IMR-90 (cell line): ENCODE measurements around the gene SLC19A2. TPM values are rescaled to one million over a fixed set of nuclear protein-coding genes. Genes with fewer than 3 reads are reported as not detected.

Source experiments
- ATAC-seq: fragments of 200-7000 bp; cut with Tn5 transposase; 2 replicates; pipeline ENCODE4 v1.9.1; 2020; ENCODE audit warnings: low read depth, mild to moderate bottlenecking, moderate library complexity
- BruUV-seq: library from RNA; stranded (reverse); fragments of 400-500 nt; replicated peaks from 2 replicates; lab custom pipeline; 2021; lab: Mats Ljungman, UMichigan
- CTCF ChIA-PET: fragments of 300-600 bp; formaldehyde crosslinking; extraction: SDS; loops from one replicate; lab custom pipeline; 2021; ENCODE audit warnings: antibody characterized with exemption; lab: Yijun Ruan, JAX
- POLR2A ChIA-PET: fragments of 300-600 bp; sonication (Branson Sonifier 250); formaldehyde crosslinking; loops from one replicate; lab custom pipeline; 2022; ENCODE audit warnings: antibody characterized with exemption; ENCODE audit not compliant: unreplicated experiment; lab: Charles Lee
- DNase-seq: peaks from one replicate; pipeline ENCODE4 v3.0.0; 2013
- H2AFZ ChIP-seq: replicated peaks from 2 replicates; pipeline ENCODE3; 2013; ENCODE audit warnings: low read length, mild to moderate bottlenecking; ENCODE audit not compliant: poor library complexity
- H2AK5ac ChIP-seq: 2 replicates; pipeline ENCODE4 v1.6.1; 2013; ENCODE audit warnings: low read depth, low read length, inconsistent platforms
- H2AK9ac ChIP-seq: replicated peaks from 2 replicates; pipeline ENCODE3; 2013; ENCODE audit warnings: mild to moderate bottlenecking, low read depth, low read length, moderate library complexity; ENCODE audit not compliant: poor library complexity
- H2BK120ac ChIP-seq: 2 replicates; pipeline ENCODE4 v1.6.1; 2013; ENCODE audit warnings: low read depth, low read length, inconsistent platforms
- H2BK15ac ChIP-seq: 3 replicates; pipeline ENCODE4 v1.6.1; 2013; ENCODE audit warnings: low read depth, low read length, inconsistent platforms
- H2BK20ac ChIP-seq: 2 replicates; pipeline ENCODE4 v1.6.1; 2013; ENCODE audit warnings: low read depth, mild to moderate bottlenecking, inconsistent platforms, low read length, moderate library complexity
- H2BK5ac ChIP-seq: 2 replicates; pipeline ENCODE4 v1.6.1; 2013; ENCODE audit warnings: mild to moderate bottlenecking, low read depth, low read length, inconsistent platforms; ENCODE audit not compliant: poor library complexity, severe bottlenecking
- H3K14ac ChIP-seq: replicated peaks from 2 replicates; pipeline ENCODE4 v1.6.1; 2013; ENCODE audit warnings: low read depth, low read length, inconsistent platforms
- H3K18ac ChIP-seq: 2 replicates; pipeline ENCODE4 v1.6.1; 2013; ENCODE audit warnings: low read depth, low read length, control low read depth
- H3K23ac ChIP-seq: 2 replicates; pipeline ENCODE4 v1.6.1; 2013; ENCODE audit warnings: low read depth, low read length, inconsistent platforms
- H3K27ac ChIP-seq: 2 replicates; pipeline ENCODE4 v1.5.1; 2013; ENCODE audit warnings: mild to moderate bottlenecking, control low read depth, low read length; ENCODE audit not compliant: insufficient read depth
- H3K27me3 ChIP-seq: 2 replicates; pipeline ENCODE4 v1.6.1; 2013; ENCODE audit warnings: low read length; ENCODE audit not compliant: control insufficient read depth, insufficient read depth
- H3K36me3 ChIP-seq: 2 replicates; pipeline ENCODE4 v1.6.1; 2013; ENCODE audit warnings: low read length, mixed read lengths; ENCODE audit not compliant: control insufficient read depth, insufficient read depth
- H3K4ac ChIP-seq: 2 replicates; pipeline ENCODE4 v1.6.1; 2013; ENCODE audit warnings: low read depth, low read length, inconsistent platforms
- H3K4me1 ChIP-seq: 2 replicates; pipeline ENCODE4 v1.6.1; 2013; ENCODE audit warnings: low read length, mixed read lengths; ENCODE audit not compliant: control insufficient read depth, insufficient read depth
- H3K4me2 ChIP-seq: 2 replicates; pipeline ENCODE4 v1.6.1; 2013; ENCODE audit warnings: low read depth, mild to moderate bottlenecking, control low read depth, low read length, moderate library complexity
- H3K4me3 ChIP-seq: 2 replicates; pipeline ENCODE4 v1.5.1; 2013; ENCODE audit warnings: low read depth, mild to moderate bottlenecking, control low read depth, low read length, moderate library complexity; ENCODE audit not compliant: insufficient read depth
- H3K56ac ChIP-seq: 2 replicates; pipeline ENCODE4 v1.6.1; 2013; ENCODE audit warnings: low read length, inconsistent platforms; ENCODE audit not compliant: insufficient read depth; ENCODE audit errors: extremely low read depth
- H3K79me1 ChIP-seq, 2 experiments: 2 replicates each; pipeline ENCODE4 v1.6.1; 2013; ENCODE audit warnings: low read length in 2 of 2, inconsistent platforms in 1 of 2, low read depth in 1 of 2
- H3K9ac ChIP-seq: 2 replicates; pipeline ENCODE4 v1.6.1; 2013; ENCODE audit warnings: low read depth, low read length, control low read depth
- H3K9me1 ChIP-seq: 2 replicates; pipeline ENCODE4 v1.6.1; 2013; ENCODE audit warnings: low read length, inconsistent platforms; ENCODE audit not compliant: insufficient read depth
- H3K9me3 ChIP-seq: 2 replicates; pipeline ENCODE4 v1.6.1; 2013; ENCODE audit warnings: low read length; ENCODE audit not compliant: control insufficient read depth, insufficient read depth
- H4K20me1 ChIP-seq: 2 replicates; pipeline ENCODE4 v1.6.1; 2013; ENCODE audit warnings: low read length, inconsistent platforms; ENCODE audit not compliant: insufficient read depth
- H4K5ac ChIP-seq: 2 replicates; pipeline ENCODE4 v1.6.1; 2013; ENCODE audit warnings: mild to moderate bottlenecking, low read depth, low read length, control low read depth
- H4K8ac ChIP-seq, 2 experiments: 2 replicates each; pipeline ENCODE4 v1.6.1; 2013; ENCODE audit warnings: low read depth in 2 of 2, low read length in 2 of 2, control low read depth in 1 of 2, inconsistent platforms in 1 of 2
- H4K91ac ChIP-seq: 2 replicates; pipeline ENCODE4 v1.6.1; 2013; ENCODE audit warnings: low read depth, low read length, inconsistent platforms; ENCODE audit not compliant: insufficient read depth
- ELK1 ChIP-seq: fragments of 150-350 bp; IDR thresholded peaks from 2 replicates; pipeline ENCODE4 v1.6.1; 2016; ENCODE audit warnings: low read depth, mild to moderate bottlenecking, low read length, moderate library complexity, borderline replicate concordance
- POLR2A ChIP-seq: IDR thresholded peaks from 2 replicates; pipeline ENCODE4 v1.6.1; 2012; ENCODE audit warnings: mild to moderate bottlenecking, low read depth, low read length
- WGBS, 2 experiments: methylation state at CpG; one replicate each; pipeline versions ENCODE4 v1.1.5 to v1.1.7; 2013; ENCODE audit warnings: missing lambda C conversion rate in 2 of 2; ENCODE audit not compliant: insufficient read length in 1 of 2; ENCODE audit errors: extremely low coverage in 2 of 2; 5-methylcytosine and 5-hydroxymethylcytosine counted together
- dilution Hi-C: fragments of 300-500 bp; cut with HindIII; formaldehyde crosslinking; loops from one replicate; pipeline ENCODE4 v1.14.3; 2018; ENCODE audit warnings: low sequenced_read_pairs; ENCODE audit not compliant: unreplicated experiment
- in situ Hi-C: fragments of 300-500 bp; cut with MboI; formaldehyde crosslinking; loops from 3 replicates; pipeline ENCODE4 v1.14.3; 2019; ENCODE audit warnings: low sequenced_read_pairs, inconsistent platforms, mixed read lengths
- intact Hi-C: fragments of 100-400 bp; cut with micrococcal nuclease; formaldehyde crosslinking; loops from 2 replicates; pipeline ENCODE4 v1.10.0; 2022
- polyA plus RNA-seq, 3 experiments: library from polyadenylated mRNA; depleted of rRNA; stranded (reverse); fragments of >200 nt; gene quantifications; 2 replicates each; pipeline ENCODE4 v1.2.3, GENCODE V29; 2012; ENCODE audit warnings: low replicate concordance in 1 of 3
- total RNA-seq: library from RNA; depleted of rRNA; stranded (reverse); fragments of >200 nt; gene quantifications from 2 replicates; pipeline ENCODE4 v1.2.3, GENCODE V29; 2012

SLC19A2 gene
- total and polyA plus RNA-seq, 2 of the 4 experiments (the other 2 are of a cell fraction) = 3.6 to 5.2 TPM

- no peak overlapping the region for H2AK5ac ChIP-seq
- no peak overlapping the region for H2BK15ac ChIP-seq
- H4K20me1 ChIP-seq = no peaks in the 10 kb centered on the region
- no peaks in the 10 kb centered on the region for H3K36me3 ChIP-seq
- no peak overlapping the region for H3K14ac ChIP-seq
- no peaks in the 10 kb centered on the region for H3K79me1 ChIP-seq
- ChIA-PET CTCF (no interaction called here), POLR2A (no interaction called here)
- no peak overlapping the region for H3K18ac ChIP-seq
- no TSS peak for BruUV-seq
- H3K9ac ChIP-seq = no peak overlapping the region
- no peak overlapping the region for H4K91ac ChIP-seq
- H3K4me1 ChIP-seq = no peaks in the 10 kb centered on the region; the same call in 1 of the 2 replicates
- WGBS, 2 experiments = 80% methylated on average over 1 of the region's 3 CpGs; no CpG with 5 or more reads in 1 of the 2 experiments
- H4K5ac ChIP-seq = no peak overlapping the region
- H3K23ac ChIP-seq = no peak overlapping the region
- H3K27me3 ChIP-seq = no peaks in the 10 kb centered on the region
- intact Hi-C loops (no loop called here), dilution Hi-C loops (no loop called here), in situ Hi-C loops (no loop called here)
- DNase-seq (peak; percentile 25), ATAC-seq (peak; percentile 54; the same call in 1 of the 2 replicates)
- no peak overlapping the region for H3K4me2 ChIP-seq
- no peak overlapping the region for H2AFZ ChIP-seq
- H3K9me1 ChIP-seq = no peaks in the 10 kb centered on the region
- H3K4ac ChIP-seq = no peak overlapping the region
- no peak overlapping the region for H4K8ac ChIP-seq
- H2BK120ac ChIP-seq = no peak overlapping the region
- H3K9me3 ChIP-seq = no peaks in the 10 kb centered on the region
- H2BK20ac ChIP-seq = no peak overlapping the region
- H2AK9ac ChIP-seq = no peak overlapping the region
- no peak overlapping the region for H3K27ac ChIP-seq
- H2BK5ac ChIP-seq = no peak overlapping the region
- H3K56ac ChIP-seq = no peak overlapping the region
- no peak overlapping the region for H3K4me3 ChIP-seq
- TF ChIP-seq ELK1 (no peak), POLR2A (no peak)
Observed at GRCh38 chr1:169491845-169492281, 6.1 kb upstream of the SLC19A2 start.
